Fibroblast of peridontal ligament (primary cell): Measurements from ENCODE around the gene ATP6V1C2.

ENCODE experiments used
- DNase-seq: peaks from one replicate; pipeline ENCODE4 v3.0.0-alpha.2; 2010; ENCODE audit errors: extremely low read depth

ATP6V1C2 gene

DNA sequence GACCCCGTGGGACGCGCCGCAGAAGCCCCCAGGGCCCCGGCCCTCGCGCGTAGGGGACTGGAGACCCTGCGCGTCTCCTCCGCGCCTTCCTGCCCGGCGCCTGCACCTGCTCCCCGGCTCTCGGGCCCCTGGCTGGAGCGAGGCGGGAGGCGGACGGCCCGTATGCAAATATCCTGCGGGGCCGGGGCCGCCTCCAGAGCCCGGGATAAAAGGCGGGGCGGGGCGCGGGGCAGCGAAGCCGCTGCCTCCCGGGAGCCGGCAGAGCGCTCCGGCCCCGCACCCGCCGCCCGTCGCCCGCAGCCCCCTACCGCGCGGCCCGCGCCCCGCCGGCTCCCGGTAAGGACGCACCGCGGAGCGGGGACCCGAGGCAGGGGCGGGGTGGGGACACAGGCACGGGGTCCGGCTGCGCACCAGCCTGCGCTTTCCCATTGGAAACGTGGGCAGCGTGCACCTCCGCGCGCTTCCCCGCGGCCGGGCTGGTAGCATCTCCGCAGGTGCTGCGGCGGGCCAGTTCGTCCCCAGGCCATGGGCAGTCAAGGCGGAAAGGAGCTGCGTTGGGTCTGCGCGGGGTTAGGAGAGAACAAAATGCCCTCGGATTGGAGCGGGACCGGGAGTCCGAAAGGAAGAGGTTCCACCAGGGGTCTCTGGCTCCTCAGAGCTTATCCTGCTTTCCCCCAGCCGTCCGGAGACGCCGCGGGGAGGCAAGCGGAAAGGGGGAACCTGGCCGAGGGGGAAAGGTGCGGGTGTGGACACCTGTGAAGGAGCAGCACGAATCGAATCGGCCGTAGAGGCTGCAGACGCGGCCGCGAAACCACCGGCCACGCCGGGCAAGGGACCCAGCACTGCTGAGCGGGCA lies at the start of gene ATP6V1C2:
Gene ATP6V1C2 (plus strand): TSS at position 235 of the 856 bp plus-strand sequence. CDS start 1,220 bp downstream, outside the sequence.
- DNase-seq = no peak

DNA sequence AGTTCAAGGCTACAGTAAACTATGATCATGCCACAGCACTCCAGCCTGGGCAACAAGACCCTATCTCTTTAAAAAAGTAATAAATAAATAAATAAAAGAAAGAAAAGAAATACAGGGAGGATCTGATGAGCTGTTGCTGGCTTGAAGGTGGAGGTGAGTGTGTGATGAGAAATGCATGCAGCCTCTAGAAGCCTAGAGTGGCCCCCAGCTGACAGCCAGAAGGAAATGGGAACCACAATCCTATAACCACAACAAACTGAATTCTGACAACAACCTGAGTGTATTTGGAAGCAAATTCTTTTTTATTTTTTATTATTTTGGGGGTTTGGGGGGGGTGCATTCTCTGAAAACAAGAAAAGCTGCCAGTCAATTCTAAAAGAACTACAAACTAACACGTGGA lies 46.3 kb upstream of the ATP6V1C2 start:
- no peak for DNase-seq

DNA sequence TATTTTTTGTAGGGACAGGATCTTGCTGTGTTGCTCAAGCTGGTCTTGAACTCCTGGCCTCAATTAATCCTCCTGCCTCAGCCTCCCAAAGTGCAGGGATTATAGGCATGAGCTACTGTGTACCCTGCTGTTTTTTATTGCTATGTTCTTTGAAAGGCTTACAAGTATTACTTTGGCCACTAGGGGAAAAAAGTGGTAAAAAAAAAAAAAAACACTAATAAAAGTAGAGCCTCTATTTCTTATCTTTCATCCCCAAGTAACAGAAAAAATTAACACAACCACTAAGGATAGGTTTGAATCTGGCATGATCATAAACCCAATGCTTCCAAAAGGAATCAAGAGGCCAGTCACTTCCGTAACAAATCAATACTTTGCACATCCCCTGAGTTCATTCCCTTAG lies 43.2 kb upstream of the ATP6V1C2 start:
- DNase-seq = no peak

- DNase-seq = no peak
Measured at GRCh38 chr2:10680214-10680613, 41.2 kb upstream of the ATP6V1C2 start.

DNA sequence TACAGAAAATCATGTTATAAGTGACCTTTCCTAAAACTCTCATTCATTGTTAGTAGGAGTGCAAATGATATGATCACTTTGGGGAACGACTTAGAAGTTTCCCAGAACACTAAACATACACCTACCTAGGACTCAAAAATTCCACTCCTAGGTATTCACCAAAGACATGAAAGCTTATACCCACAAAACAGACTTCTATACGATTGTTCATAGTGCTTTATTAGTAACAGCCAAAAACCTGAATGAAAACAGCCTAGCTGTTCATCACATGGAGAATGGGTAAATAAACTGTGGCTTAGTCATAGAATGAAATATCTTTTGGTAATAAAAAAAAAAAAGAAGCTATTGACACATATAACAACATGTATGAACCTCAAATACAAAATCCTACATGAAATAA lies 40.5 kb upstream of the ATP6V1C2 start:
- DNase-seq = no peak

DNA sequence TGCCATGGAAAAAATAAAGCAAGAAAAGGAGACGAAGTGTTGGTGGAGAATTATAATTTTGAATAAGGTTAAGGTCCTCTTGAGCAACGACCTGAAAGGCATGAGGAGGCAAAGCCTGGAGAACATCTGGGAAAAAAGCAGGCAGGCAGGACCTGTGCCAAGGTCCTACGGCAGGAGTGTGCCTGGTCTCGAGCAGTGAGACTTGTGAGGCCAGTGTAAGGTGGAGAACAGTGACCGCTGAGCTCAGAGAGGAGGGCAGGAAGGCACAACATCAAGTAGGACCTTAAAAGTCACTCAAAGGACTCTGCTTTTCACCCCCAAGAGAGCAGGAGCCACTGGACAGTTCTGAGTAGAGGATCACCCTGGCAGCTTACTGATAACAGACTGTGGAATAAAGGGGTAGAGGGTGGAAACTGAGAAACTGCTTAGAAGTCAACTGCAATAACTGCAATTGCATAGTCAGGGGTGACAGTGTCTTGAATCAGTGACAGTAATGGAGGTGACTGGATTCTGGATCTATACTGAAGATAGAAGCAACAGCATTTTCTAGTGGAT lies 35.2 kb upstream of the ATP6V1C2 start:
- no peak for DNase-seq

DNA sequence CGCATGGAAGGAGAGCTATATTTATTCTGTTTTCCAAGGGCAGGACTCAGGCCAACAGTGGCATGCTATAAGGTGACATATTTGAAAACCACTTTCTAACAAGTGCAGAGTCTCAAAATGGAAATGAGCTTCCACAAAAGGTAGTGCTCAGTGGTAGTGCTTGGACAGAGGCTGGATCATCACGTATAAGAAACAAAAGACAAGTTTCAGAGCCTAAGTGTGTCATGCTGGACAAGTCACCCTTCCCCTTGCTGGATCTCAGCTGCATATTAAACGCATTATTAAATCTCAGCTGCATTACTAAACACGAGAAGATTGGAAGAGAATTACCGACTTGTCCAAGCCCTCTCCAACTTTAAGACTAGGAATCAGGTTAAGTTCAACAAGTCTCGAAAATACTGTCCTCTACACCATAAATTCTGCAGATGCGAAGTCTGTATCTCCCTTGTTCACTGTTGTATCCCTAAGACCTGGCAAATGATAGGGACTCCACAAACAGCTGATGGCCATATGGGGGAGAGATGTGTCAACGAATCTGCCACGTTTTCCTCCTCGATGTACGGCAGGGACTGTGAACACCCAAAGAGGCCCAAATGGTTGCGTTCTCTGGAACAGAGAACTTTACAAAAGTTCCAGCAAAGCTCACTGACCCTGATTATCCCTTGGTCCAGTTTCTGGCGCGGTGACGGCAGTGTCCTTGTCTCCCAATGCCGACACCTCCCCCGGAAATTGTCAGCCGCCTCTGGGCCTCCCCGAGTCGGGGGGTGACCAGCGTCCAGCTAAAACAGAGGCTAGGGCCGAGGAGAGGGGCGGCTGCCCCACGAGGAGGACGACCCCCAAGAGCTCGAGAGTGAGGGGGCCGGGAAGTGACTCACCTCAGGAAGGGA lies 32.3 kb upstream of the ATP6V1C2 start:
- DNase-seq = peak; percentile 10

- no peak for DNase-seq
Measured at GRCh38 chr2:10691521-10691920, 29.9 kb upstream of the ATP6V1C2 start.

DNA sequence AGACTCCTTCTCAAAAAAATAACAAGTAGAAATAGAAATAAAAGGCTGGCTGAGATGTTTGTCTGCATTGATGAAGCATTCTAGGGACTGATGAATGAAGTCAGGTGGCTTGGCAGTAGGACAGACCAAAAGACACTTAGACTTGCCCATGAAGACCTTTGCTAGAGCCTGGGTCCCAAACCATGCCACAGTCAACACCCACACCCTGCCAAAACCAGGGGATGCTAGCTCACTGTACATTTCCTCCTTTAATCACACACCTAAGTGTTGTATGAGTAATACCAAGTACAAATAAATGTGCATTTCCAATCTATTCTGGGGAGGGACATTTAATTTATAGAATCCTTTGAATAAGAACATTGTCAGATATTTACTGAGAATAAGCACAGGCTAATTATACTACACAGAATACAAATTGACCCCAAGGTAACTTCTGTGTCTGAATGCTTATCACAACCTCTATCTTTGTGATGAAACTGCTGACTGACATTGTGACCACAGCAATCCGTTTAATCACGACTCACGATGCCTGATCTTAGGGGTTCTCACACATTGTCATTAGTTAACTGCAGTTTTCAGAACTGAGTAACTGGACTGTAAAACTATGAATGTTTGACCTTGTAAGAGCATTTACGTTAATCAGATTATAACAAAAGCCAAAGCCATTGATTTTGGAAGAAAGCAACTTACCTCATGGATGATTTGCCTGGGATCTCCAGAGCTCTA lies 21.2 kb upstream of the ATP6V1C2 start:
- DNase-seq = no peak

GRCh38 chr2:10704034-10704594 lies 17.3 kb upstream of the ATP6V1C2 start:
- no peak for DNase-seq

DNA sequence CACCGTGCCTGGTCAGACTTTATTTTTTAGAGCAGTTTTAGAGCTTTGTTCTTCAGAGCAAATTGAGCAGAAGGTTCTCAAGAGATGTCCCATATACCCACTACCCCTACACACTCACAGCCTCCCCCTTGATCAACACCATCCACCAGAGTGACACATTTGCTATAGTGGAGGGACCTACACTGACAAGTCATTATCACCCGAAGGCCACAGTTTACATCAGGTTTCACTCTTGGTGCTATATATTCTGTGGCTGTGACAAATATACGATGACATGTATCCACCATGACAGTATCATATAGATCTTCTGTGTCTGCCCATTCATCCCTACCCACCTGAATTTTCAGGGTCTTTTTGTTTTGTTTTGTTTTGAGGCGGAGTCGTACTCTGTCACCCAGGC lies 15.4 kb upstream of the ATP6V1C2 start:
- DNase-seq = no peak

DNA sequence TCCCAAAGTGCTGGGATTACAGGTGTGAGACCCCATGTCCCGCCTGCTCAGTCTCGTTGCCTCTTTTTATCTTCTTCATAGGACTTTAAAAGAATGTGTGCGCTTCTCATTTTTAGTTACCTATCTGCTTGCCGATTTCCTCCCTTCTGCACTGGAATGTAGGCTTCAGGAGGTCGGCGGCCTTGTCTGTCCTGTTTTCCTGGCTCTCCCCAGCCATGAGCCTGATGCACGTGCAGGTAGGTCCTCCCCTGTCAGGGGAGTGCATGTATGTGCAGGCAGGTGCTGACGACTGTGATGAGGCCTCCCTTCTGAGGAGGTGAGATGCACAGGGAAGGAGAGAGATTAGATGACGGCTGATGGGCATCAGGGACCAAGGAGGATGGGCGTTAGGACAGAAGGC lies 13.6 kb upstream of the ATP6V1C2 start:
- DNase-seq = no peak

- DNase-seq = no peak
Measured at GRCh38 chr2:10709290-10709939, 12.0 kb upstream of the ATP6V1C2 start.

DNA sequence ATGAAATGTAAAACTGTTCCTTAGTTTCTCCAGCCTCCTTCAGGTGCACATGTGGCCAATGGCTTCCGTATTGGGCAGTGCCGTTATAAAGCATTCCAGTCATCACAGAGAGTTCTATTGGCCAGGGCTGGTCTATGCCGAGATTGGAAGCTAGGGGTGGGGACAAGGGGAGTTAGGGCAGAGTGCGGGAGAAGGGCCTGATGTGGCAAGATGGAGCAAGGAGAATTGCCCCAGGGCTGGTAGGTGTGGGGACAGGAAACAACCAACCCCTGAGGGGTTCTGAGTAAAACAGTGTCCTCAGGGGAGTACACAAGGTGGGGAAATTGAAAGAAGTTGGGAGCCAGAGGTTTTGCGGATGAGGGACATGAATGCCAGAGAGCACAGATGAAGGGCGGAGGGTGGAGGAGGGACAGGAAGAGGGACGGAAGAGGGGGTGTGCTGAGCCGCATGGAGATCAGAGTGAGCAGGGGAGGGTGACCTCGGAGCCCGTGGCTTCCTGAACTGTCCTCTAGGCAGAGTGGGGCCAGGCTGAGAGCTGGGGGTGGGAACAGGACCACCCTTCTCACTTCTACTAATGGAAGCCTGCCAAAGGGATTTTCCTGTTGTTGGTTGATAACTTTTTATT lies 9.1 kb upstream of the ATP6V1C2 start:
- no peak for DNase-seq

GRCh38 chr2:10716581-10716980 lies 4.8 kb upstream of the ATP6V1C2 start:
- no peak for DNase-seq

GRCh38 chr2:10717628-10718027 lies 3.8 kb upstream of the ATP6V1C2 start:
- peak; percentile 76 for DNase-seq

DNA sequence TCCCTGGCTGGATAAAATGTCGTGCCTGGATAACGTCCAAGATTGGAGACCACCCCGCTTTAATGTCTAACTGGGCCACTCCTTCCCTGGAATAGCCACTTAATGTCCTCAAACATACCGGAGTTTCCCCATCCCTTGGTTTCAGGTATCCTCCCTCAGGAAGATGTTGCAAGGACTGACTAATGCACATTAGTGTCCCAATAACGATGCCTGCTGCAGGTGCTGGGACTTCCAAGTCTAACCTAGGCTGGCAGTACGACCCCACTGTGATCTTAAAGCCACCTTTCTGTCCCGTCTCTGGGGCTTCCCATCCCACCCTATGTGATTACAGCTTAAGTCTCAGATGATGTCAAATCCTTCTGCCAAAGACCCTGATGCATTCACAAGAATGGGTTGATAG lies 1.1 kb upstream of the ATP6V1C2 start:
- DNase-seq = no peak

DNA sequence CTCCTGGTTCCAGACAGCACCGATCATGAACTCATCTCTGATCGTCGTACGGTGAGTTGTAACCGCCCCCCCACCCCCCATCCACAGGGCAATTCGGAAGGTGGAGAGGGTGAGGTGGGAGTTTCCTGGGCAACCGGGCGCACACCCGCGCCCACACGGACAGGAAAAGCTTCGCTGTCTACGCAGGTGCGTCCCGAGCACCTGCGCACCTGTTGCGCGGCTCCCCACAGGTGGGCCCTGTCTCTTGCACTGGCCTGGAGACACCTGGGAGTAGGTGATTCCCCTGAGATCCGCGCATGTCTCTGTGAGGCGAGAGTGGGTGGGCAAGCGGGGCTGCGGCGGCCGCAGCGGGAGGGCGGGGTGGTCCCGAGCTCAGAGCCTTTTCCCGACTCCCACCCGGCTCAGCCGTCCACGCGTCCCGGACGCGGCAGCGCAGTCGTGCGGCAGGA lies 459 bp upstream of the ATP6V1C2 start:
- DNase-seq = no peak

GRCh38 chr2:10722252-10722825 lies 909 bp downstream of the ATP6V1C2 start:
- no peak for DNase-seq
